Sigmoid colon (tissue), 7 donors: ENCODE results near the gene GRID2. TPM values are rescaled to one million over a fixed set of nuclear protein-coding genes. Genes with fewer than 3 reads are reported as not detected.

Experiments
- DNase-seq: peaks from one replicate; pipeline ENCODE4 v3.0.0-alpha.2; 2019
- H3K27ac ChIP-seq, 4 donors: fragments of 200-600 bp; sonication (generic); one replicate each; pipeline ENCODE4 v1.5.1; 2016 to 2019; ENCODE audit warnings: mild to moderate bottlenecking in 1 of 4
- H3K27me3 ChIP-seq, 3 donors: fragments of 200-600 bp; sonication (generic); one replicate each; pipeline ENCODE4 v1.5.1; 2019; ENCODE audit warnings: mild to moderate bottlenecking in 1 of 3
- H3K36me3 ChIP-seq, 4 donors: fragments of 200-600 bp; sonication (generic); one replicate each; pipeline ENCODE4 v1.5.1; 2016 to 2019
- H3K4me1 ChIP-seq, 4 donors: fragments of 200-600 bp; sonication (generic); one replicate each; pipeline ENCODE4 v1.5.1; 2017 to 2019
- H3K4me3 ChIP-seq, 4 donors: fragments of 200-600 bp; sonication (generic); one replicate each; pipeline ENCODE4 v1.5.1; 2017 to 2019; ENCODE audit warnings: mild to moderate bottlenecking in 2 of 4, moderate library complexity in 1 of 4
- H3K9me3 ChIP-seq, 4 donors: fragments of 200-600 bp in 3 of 4; sonication (generic) in 3 of 4; one replicate each; pipeline versions ENCODE4 v1.5.1 to v1.6.1; 2013 to 2019
- EP300 ChIP-seq, 4 donors: sonication (generic); formaldehyde crosslinking; IDR thresholded peaks; one replicate each; pipeline ENCODE4 v1.6.1; 2017; ENCODE audit warnings: antibody characterized with exemption in 4 of 4
- POLR2A ChIP-seq, 2 donors: fragments of 450-650 bp; IDR thresholded peaks; one replicate each; pipeline ENCODE4 v1.6.1; 2016; ENCODE audit warnings: antibody characterized with exemption in 2 of 2, mild to moderate bottlenecking in 2 of 2, moderate library complexity in 2 of 2
- POLR2AphosphoS5 ChIP-seq, 4 donors: sonication (generic); formaldehyde crosslinking; IDR thresholded peaks; one replicate each; pipeline ENCODE4 v1.6.1; 2017; ENCODE audit warnings: antibody characterized with exemption in 4 of 4
- WGBS, 2 donors: extraction: QIAGEN DNeasy Blood & Tissue Kit; methylation state at CpG; one replicate each; pipeline ENCODE4 v1.1.7; 2013; 5-methylcytosine and 5-hydroxymethylcytosine counted together
- intact Hi-C: fragments of 100-400 bp; cut with DNase I; formaldehyde crosslinking; loops from one replicate; pipeline ENCODE4 v1.15.1; 2023
- polyA plus RNA-seq, 3 donors: library from polyadenylated mRNA; stranded (reverse); fragments of 200-250 nt; gene quantifications; one replicate each; pipeline ENCODE4 v1.2.3, GENCODE V29; 2013
- total RNA-seq, 4 donors: library from RNA; depleted of rRNA; stranded (reverse); fragments of >200 nt; gene quantifications; one replicate each; pipeline ENCODE4 v1.1.0, GENCODE V29; 2016
- TF ChIP-seq, protein P1 (sequence below), 4 experiments: fragments of 450-650 bp in 3 of 4; fragments of 200-600 bp in 1 of 4; IDR thresholded peaks; one replicate each; pipeline ENCODE4 v1.5.1; 2016 to 2019; ENCODE audit warnings: antibody characterized with exemption in 4 of 4, mild to moderate bottlenecking in 3 of 4, moderate library complexity in 2 of 4
- donor health status: healthy with polysubstance abuse.
- donor health status: Bipolar disorder and iron deficiency.
- donor health status: healthy.

Gene GRID2
- total and polyA plus RNA-seq, 7 donors: 0.04 to 1.9 (median 0.28) TPM; not detected in 2

DNA sequence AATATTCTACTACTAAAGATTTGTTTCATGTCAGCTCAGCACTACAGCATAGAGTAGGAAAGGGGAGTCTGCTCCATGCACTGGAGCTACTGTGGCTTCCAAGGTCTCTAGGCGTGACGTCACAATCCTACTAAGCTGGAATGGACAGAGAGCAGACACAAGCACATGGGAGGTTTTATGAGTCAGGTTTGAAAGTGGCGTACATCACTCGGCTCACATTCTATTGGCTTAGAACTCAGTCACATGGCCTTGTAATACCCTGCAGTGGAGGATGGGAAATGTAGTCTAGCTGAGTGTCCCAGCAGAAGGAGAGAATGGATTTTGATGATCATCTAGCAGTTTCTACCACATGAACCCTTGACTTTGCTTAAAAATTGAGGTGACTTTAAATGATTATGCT, 899.9 kb downstream of the GRID2 start:
- no peak for DNase-seq
- Histone ChIP-seq H3K36me3 (no peaks in the 10 kb centered on the region), H3K4me3 (no peak overlapping the region), H3K27ac (no peak overlapping the region), H3K9me3 (no peaks in the 10 kb centered on the region), H3K27me3 (no peaks in the 10 kb centered on the region), H3K4me1 (no peaks in the 10 kb centered on the region)
- 83 to 88% methylated on average over 4 of the region's 4 CpGs for WGBS, 2 donors
- intact Hi-C loops: no loop called here
- no peak for TF ChIP-seq EP300 (IDR thresholded peaks at IDR 0.05)
- TF ChIP-seq POLR2AphosphoS5 (IDR thresholded peaks at IDR 0.05): no peak
- TF ChIP-seq, protein P1, sequence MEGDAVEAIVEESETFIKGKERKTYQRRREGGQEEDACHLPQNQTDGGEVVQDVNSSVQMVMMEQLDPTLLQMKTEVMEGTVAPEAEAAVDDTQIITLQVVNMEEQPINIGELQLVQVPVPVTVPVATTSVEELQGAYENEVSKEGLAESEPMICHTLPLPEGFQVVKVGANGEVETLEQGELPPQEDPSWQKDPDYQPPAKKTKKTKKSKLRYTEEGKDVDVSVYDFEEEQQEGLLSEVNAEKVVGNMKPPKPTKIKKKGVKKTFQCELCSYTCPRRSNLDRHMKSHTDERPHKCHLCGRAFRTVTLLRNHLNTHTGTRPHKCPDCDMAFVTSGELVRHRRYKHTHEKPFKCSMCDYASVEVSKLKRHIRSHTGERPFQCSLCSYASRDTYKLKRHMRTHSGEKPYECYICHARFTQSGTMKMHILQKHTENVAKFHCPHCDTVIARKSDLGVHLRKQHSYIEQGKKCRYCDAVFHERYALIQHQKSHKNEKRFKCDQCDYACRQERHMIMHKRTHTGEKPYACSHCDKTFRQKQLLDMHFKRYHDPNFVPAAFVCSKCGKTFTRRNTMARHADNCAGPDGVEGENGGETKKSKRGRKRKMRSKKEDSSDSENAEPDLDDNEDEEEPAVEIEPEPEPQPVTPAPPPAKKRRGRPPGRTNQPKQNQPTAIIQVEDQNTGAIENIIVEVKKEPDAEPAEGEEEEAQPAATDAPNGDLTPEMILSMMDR (IDR thresholded peaks at IDR 0.05): no peak
- TF ChIP-seq POLR2A (IDR thresholded peaks at IDR 0.05): no peak

DNA sequence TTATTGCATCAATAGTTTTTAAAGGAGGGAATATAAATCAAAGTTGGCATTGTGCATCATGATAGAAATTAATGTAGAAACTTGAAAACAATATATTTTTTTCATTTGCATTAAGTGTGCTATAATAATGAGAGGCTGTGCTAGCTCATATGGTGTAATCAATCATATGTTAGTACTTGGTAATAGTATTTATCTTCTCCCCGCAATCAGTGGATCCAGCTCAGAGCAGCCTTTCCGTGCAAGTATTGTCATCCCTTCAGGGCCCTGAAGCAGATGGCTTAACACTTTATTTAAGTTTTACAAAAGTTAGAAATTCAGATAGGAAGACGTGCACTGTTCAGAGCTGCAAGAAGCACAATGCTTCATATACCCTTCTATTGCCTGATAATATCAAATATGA, 908.5 kb downstream of the GRID2 start:
- Histone ChIP-seq H3K9me3 (no peaks in the 10 kb centered on the region), H3K27ac (no peak overlapping the region), H3K4me3 (no peak overlapping the region), H3K36me3 (no peaks in the 10 kb centered on the region), H3K4me1 (no peaks in the 10 kb centered on the region), H3K27me3 (no peaks in the 10 kb centered on the region)
- intact Hi-C loops: no loop called here
- 89% methylated on average over 3 of the region's 3 CpGs for WGBS, 2 donors
- TF ChIP-seq, protein P1 (IDR thresholded peaks at IDR 0.05): no peak
- TF ChIP-seq POLR2A (IDR thresholded peaks at IDR 0.05): no peak
- no peak for TF ChIP-seq EP300 (IDR thresholded peaks at IDR 0.05)
- no peak for TF ChIP-seq POLR2AphosphoS5 (IDR thresholded peaks at IDR 0.05)
- no peak for DNase-seq

DNA sequence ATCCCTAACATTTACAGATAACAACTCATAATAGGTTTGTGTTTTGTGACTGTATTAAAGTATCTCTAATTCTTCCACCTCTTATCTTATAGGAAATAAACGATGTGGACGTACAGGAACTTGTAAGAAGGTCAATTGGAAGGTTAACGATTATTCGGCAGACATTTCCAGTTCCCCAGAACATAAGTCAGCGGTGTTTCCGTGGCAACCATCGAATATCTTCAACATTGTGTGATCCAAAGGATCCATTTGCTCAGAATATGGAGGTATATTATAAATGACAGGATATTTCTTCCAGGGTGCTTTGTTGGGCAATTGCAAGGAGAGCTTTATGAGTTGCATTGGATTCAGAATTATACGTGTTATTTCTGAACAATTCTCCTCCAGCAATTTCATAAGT, 912.9 kb downstream of the GRID2 start:
- no peak for TF ChIP-seq EP300 (IDR thresholded peaks at IDR 0.05)
- TF ChIP-seq, protein P1 (IDR thresholded peaks at IDR 0.05): no peak
- no peak for TF ChIP-seq POLR2A (IDR thresholded peaks at IDR 0.05)
- TF ChIP-seq POLR2AphosphoS5 (IDR thresholded peaks at IDR 0.05): no peak
- Histone ChIP-seq H3K27ac (no peak overlapping the region), H3K9me3 (no peaks in the 10 kb centered on the region), H3K36me3 (no peaks in the 10 kb centered on the region), H3K27me3 (no peaks in the 10 kb centered on the region), H3K4me3 (no peak overlapping the region), H3K4me1 (no peaks in the 10 kb centered on the region)
- DNase-seq: no peak
- intact Hi-C loops: no loop called here
- 78 to 82% methylated on average over 8 of the region's 8 CpGs for WGBS, 2 donors

DNA sequence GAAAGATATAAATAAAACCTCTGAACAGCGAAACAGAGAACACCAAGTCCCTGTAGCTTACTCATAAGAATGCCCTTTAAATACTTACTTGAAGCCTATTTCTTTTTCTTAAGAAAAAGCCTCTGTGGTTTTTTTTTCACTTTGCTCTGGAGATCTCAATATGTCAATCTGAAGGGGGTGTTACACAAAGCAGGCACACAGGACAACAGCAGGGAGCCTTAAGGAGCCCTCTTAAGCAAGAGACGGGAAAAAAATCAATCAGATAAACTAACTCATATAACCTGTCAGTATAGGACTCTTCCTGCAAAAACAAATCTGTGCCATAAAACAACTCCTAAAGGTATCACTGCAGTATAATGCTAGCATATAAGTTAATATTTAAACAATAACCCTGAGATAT, 913.7 kb downstream of the GRID2 start:
- TF ChIP-seq POLR2A (IDR thresholded peaks at IDR 0.05) (no peak), POLR2AphosphoS5 (IDR thresholded peaks at IDR 0.05) (no peak), EP300 (IDR thresholded peaks at IDR 0.05) (no peak)
- TF ChIP-seq, protein P1 (IDR thresholded peaks at IDR 0.05): no peak
- H3K27ac ChIP-seq: no peak overlapping the region
- intact Hi-C loops: no loop called here
- no peaks in the 10 kb centered on the region for H3K4me1 ChIP-seq
- H3K4me3 ChIP-seq: no peak overlapping the region
- no peaks in the 10 kb centered on the region for H3K36me3 ChIP-seq
- no peaks in the 10 kb centered on the region for H3K27me3 ChIP-seq
- DNase-seq: no peak
- H3K9me3 ChIP-seq: no peaks in the 10 kb centered on the region
- WGBS, 2 donors: 46 to 73% methylated on average over 2 of the region's 2 CpGs

DNA sequence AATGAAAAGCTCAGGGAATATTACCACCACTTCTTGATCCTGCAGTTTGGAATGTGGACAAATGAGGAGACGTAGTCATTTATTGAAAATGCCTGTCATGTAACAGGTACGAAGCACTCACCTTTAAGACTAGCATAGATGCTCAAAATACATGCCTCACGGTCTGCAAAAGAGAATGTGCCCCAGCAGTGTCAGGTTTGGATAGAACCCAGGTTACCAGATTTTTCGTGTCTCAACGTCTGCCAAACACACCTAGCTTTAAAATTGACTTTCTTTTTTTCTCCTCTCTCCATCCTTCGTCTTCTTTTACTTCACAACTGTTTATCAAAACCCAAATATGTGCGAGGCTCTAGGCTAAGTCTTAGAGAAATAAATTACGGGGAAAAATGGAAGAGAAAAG, 918.0 kb downstream of the GRID2 start:
- intact Hi-C loops: no loop called here
- 86% methylated on average over 8 of the region's 8 CpGs for WGBS, 2 donors
- H3K27me3 ChIP-seq: no peaks in the 10 kb centered on the region
- DNase-seq: no peak
- TF ChIP-seq POLR2AphosphoS5 (IDR thresholded peaks at IDR 0.05) (no peak), EP300 (IDR thresholded peaks at IDR 0.05) (no peak), POLR2A (IDR thresholded peaks at IDR 0.05) (no peak)
- TF ChIP-seq, protein P1 (IDR thresholded peaks at IDR 0.05): no peak
- H3K4me1 ChIP-seq: no peaks in the 10 kb centered on the region
- H3K9me3 ChIP-seq: no peaks in the 10 kb centered on the region
- no peak overlapping the region for H3K27ac ChIP-seq
- H3K4me3 ChIP-seq: no peak overlapping the region
- H3K36me3 ChIP-seq: no peaks in the 10 kb centered on the region
